Mesenchymal stem cell (in vitro differentiated cells and primary cell): Measurements from ENCODE around the gene BPHL.

Experiments used
- DNase-seq: peaks from one replicate; pipeline ENCODE4 v3.0.0-alpha.2; 2013
- H2AFZ ChIP-seq: one replicate; pipeline ENCODE4 v1.6.1; 2013; ENCODE audit warnings: low read depth, mild to moderate bottlenecking, control low read depth, inconsistent platforms, low read length, moderate library complexity
- H2AK5ac ChIP-seq: 2 replicates; pipeline ENCODE4 v1.6.1; 2013; ENCODE audit warnings: low read length, moderate library complexity, mild to moderate bottlenecking, inconsistent platforms; ENCODE audit not compliant: severe bottlenecking
- H2BK120ac ChIP-seq: one replicate; pipeline ENCODE4 v1.6.1; 2013; ENCODE audit warnings: low read depth, mild to moderate bottlenecking, inconsistent platforms, low read length, moderate library complexity
- H2BK12ac ChIP-seq, 2 experiments: one replicate each; pipeline ENCODE4 v1.6.1; 2013; ENCODE audit warnings: inconsistent platforms in 2 of 2, low read length in 2 of 2, mild to moderate bottlenecking in 2 of 2, moderate library complexity in 2 of 2, control low read depth in 1 of 2
- H2BK15ac ChIP-seq: one replicate; pipeline ENCODE4 v1.6.1; 2013; ENCODE audit warnings: mild to moderate bottlenecking, low read depth, inconsistent platforms; ENCODE audit not compliant: poor library complexity, severe bottlenecking
- H2BK5ac ChIP-seq: 2 replicates; pipeline ENCODE4 v1.6.1; 2013; ENCODE audit warnings: low read depth, mild to moderate bottlenecking, low read length, control low read depth, inconsistent platforms; ENCODE audit not compliant: poor library complexity, severe bottlenecking
- H3K14ac ChIP-seq, 2 experiments: one replicate each; pipeline ENCODE4 v1.6.1; 2013; ENCODE audit warnings: inconsistent platforms in 2 of 2, low read length in 2 of 2, control low read depth in 1 of 2, mild to moderate bottlenecking in 1 of 2, moderate library complexity in 1 of 2
- H3K18ac ChIP-seq, 2 experiments: one replicate each; pipeline ENCODE4 v1.6.1; 2013; ENCODE audit warnings: inconsistent platforms in 2 of 2, low read length in 2 of 2, control low read depth in 1 of 2, low read depth in 1 of 2, mild to moderate bottlenecking in 1 of 2
- H3K23ac ChIP-seq, 2 experiments: one replicate each; pipeline ENCODE4 v1.6.1; 2013; ENCODE audit warnings: inconsistent platforms in 2 of 2, low read length in 2 of 2, mild to moderate bottlenecking in 2 of 2, moderate library complexity in 2 of 2, control low read depth in 1 of 2
- H3K27ac ChIP-seq: 2 replicates; pipeline ENCODE4 v1.5.1; 2013; ENCODE audit warnings: mild to moderate bottlenecking, moderate library complexity, low read length, control low read depth, inconsistent platforms; ENCODE audit not compliant: poor library complexity, severe bottlenecking
- H3K27me3 ChIP-seq, 2 experiments: 2 replicates each; pipeline versions ENCODE4 v1.6.1 to v1.7.0; 2013; ENCODE audit warnings: low read length in 2 of 2, mild to moderate bottlenecking in 2 of 2, moderate library complexity in 2 of 2, control low read depth in 1 of 2, inconsistent platforms in 1 of 2; ENCODE audit not compliant: control insufficient read depth in 1 of 2, insufficient read depth in 1 of 2
- H3K36me3 ChIP-seq, 2 experiments: 2 replicates each; pipeline versions ENCODE4 v1.6.1 to v1.7.0; 2013; ENCODE audit warnings: low read length in 2 of 2, control low read depth in 1 of 2, inconsistent platforms in 1 of 2, low read depth in 1 of 2, mild to moderate bottlenecking in 1 of 2; ENCODE audit not compliant: insufficient read depth in 2 of 2, control insufficient read depth in 1 of 2
- H3K4ac ChIP-seq, 2 experiments: one replicate each; pipeline ENCODE4 v1.6.1; 2013; ENCODE audit warnings: inconsistent platforms in 2 of 2, low read length in 2 of 2, mild to moderate bottlenecking in 2 of 2, moderate library complexity in 2 of 2, control low read depth in 1 of 2, low read depth in 1 of 2
- H3K4me1 ChIP-seq: 2 replicates; pipeline ENCODE4 v1.6.1; 2013; ENCODE audit warnings: low read depth, low read length, control low read depth; ENCODE audit not compliant: control insufficient read depth, insufficient read depth
- H3K4me2 ChIP-seq: 2 replicates; pipeline ENCODE4 v1.6.1; 2013; ENCODE audit warnings: low read length, mild to moderate bottlenecking, inconsistent platforms; ENCODE audit not compliant: poor library complexity, severe bottlenecking
- H3K4me3 ChIP-seq, 2 experiments: 2 replicates each; pipeline versions ENCODE4 v1.5.1 to v1.7.0; 2013; ENCODE audit warnings: low read length in 2 of 2, mild to moderate bottlenecking in 2 of 2, control low read depth in 1 of 2, low read depth in 1 of 2; ENCODE audit not compliant: insufficient read depth in 1 of 2
- H3K79me1 ChIP-seq: replicated peaks from 2 replicates; pipeline ENCODE4 v1.6.1; 2013; ENCODE audit warnings: mild to moderate bottlenecking, control low read depth, low read length, inconsistent platforms; ENCODE audit not compliant: poor library complexity, severe bottlenecking
- H3K9ac ChIP-seq: 2 replicates; pipeline ENCODE4 v1.7.0; 2013; ENCODE audit warnings: mild to moderate bottlenecking, low read length, moderate library complexity
- H3K9me3 ChIP-seq: 2 replicates; pipeline ENCODE4 v1.7.0; 2013; ENCODE audit warnings: mild to moderate bottlenecking, low read length; ENCODE audit not compliant: control insufficient read depth
- H4K8ac ChIP-seq: one replicate; pipeline ENCODE4 v1.6.1; 2013; ENCODE audit warnings: inconsistent platforms, mild to moderate bottlenecking, low read length, moderate library complexity
- H4K91ac ChIP-seq: one replicate; pipeline ENCODE4 v1.6.1; 2013; ENCODE audit warnings: mild to moderate bottlenecking, low read length, inconsistent platforms
- WGBS: methylation state at CpG from one replicate; pipeline ENCODE4 v1.1.7; 2013; ENCODE audit warnings: mixed read lengths; 5-methylcytosine and 5-hydroxymethylcytosine counted together

The BPHL gene

GRCh38 chr6:3117912-3118352 is 579 bp upstream of the BPHL start:
- Histone ChIP-seq H3K14ac (no peak overlapping the region), H3K18ac (no peak overlapping the region), H2AK5ac (no peak overlapping the region), H3K23ac (no peak overlapping the region), H3K4me2 (peak overlapping the region; percentile 49), H2BK12ac (no peak overlapping the region), H3K4ac (no peak overlapping the region), H3K4me1 (peaks cover 2% of the 10 kb centered on the region), H3K27me3 (no peaks in the 10 kb centered on the region), H3K4me3 (peak overlapping the region; percentile 75 to 99), H4K91ac (no peak overlapping the region), H4K8ac (no peak overlapping the region), H3K9ac (peak overlapping the region; percentile 83), H2BK15ac (no peak overlapping the region), H2BK120ac (no peak overlapping the region), H3K9me3 (no peaks in the 10 kb centered on the region), H3K79me1 (peaks cover 30% of the 10 kb centered on the region), H2AFZ (peak overlapping the region; percentile 97), H3K27ac (peak overlapping the region; percentile 34), H2BK5ac (peak overlapping the region; percentile 96), H3K36me3 (peaks cover 21 to 28% of the 10 kb centered on the region in 2 experiments)
- DNase-seq = no peak
- WGBS = 17% methylated on average over 7 of the region's 8 CpGs

- peak overlapping the region in 1 of 2 experiments; percentile 42 for H2BK12ac ChIP-seq
- 20% methylated on average over 18 of the region's 19 CpGs for WGBS
- peak overlapping the region; percentile 75 to 99 for H3K4me3 ChIP-seq
- no peaks in the 10 kb centered on the region for H3K9me3 ChIP-seq
- H3K14ac ChIP-seq = peak overlapping the region in 1 of 2 experiments; percentile 99
- peak overlapping the region; percentile 96 for H4K8ac ChIP-seq
- no peak overlapping the region for H2BK15ac ChIP-seq
- H3K4ac ChIP-seq = peak overlapping the region; percentile 88 to 98
- peak overlapping the region; percentile 93 for H2AFZ ChIP-seq
- peak; percentile 65 for DNase-seq
- peaks cover 2% of the 10 kb centered on the region for H3K4me1 ChIP-seq
- no peaks in the 10 kb centered on the region for H3K27me3 ChIP-seq
- H3K9ac ChIP-seq = peak overlapping the region; percentile 83
- no peak overlapping the region for H2AK5ac ChIP-seq
- H3K79me1 ChIP-seq = peaks cover 21% of the 10 kb centered on the region
- H3K36me3 ChIP-seq = peaks cover 13 to 15% of the 10 kb centered on the region in 2 experiments
- peak overlapping the region; percentile 78 for H3K4me2 ChIP-seq
- H2BK5ac ChIP-seq = no peak overlapping the region
- no peak overlapping the region for H2BK120ac ChIP-seq
- H3K23ac ChIP-seq = peak overlapping the region in 1 of 2 experiments; percentile 86
- H3K27ac ChIP-seq = no peak overlapping the region
- H3K18ac ChIP-seq = peak overlapping the region; percentile 71 to 99
- H4K91ac ChIP-seq = peak overlapping the region; percentile 73
Measured at GRCh38 chr6:3119040-3119723, 671 bp downstream of the BPHL start.

DNA sequence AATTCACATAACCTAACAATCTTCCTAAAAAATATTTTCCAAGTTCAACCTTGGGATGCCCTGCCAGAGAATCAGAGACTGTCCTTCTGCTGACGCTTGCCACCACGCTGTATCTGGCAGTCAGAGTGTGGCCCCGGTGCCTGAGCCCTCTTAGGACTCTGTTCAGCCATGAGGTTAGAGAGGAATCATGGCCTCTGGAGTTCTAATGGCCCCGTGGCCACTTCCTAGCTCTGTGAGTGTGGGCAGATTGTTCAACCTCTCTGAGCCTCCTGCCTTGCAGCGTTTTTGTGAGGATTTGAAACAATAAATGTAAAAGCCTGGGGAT is 2.2 kb downstream of the BPHL start:
- Histone ChIP-seq H3K27ac (no peak overlapping the region), H2BK12ac (no peak overlapping the region), H3K9me3 (no peaks in the 10 kb centered on the region), H3K79me1 (peaks cover 10% of the 10 kb centered on the region), H4K8ac (no peak overlapping the region), H4K91ac (no peak overlapping the region), H3K4me2 (no peak overlapping the region), H3K27me3 (no peaks in the 10 kb centered on the region), H3K9ac (no peak overlapping the region), H2BK120ac (no peak overlapping the region), H2BK15ac (no peak overlapping the region), H3K4me3 (no peak overlapping the region), H3K23ac (no peak overlapping the region), H2BK5ac (no peak overlapping the region), H3K4me1 (peaks cover 2% of the 10 kb centered on the region), H2AFZ (no peak overlapping the region), H2AK5ac (no peak overlapping the region), H3K4ac (no peak overlapping the region), H3K36me3 (peaks cover 0 to 2% of the 10 kb centered on the region in 2 experiments), H3K18ac (no peak overlapping the region), H3K14ac (no peak overlapping the region)
- DNase-seq = no peak
- WGBS = 94% methylated on average over 4 of the region's 5 CpGs

DNA sequence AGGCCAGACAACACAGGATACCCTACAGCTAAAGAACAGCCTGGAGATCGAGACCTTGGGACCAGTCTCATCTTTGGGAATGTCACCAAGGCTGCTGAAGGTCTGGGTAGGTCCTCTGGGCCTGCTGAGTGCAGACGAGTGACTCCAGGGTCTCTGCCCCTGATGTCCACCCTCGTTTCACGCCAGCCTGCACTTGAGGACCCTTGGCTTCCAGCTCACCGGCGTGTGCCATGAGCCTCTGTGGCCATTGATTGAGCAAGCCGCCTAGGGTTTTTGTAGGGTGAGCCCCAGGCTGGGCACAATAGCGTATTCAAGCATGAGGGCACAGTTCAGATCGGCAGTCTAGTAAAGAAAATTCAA is 4.3 kb downstream of the BPHL start:
- no peak overlapping the region for H2BK5ac ChIP-seq
- H3K4me2 ChIP-seq = no peak overlapping the region
- no peak overlapping the region for H3K23ac ChIP-seq
- no peak overlapping the region for H2AFZ ChIP-seq
- no peak overlapping the region for H3K14ac ChIP-seq
- H3K9ac ChIP-seq = no peak overlapping the region
- no peaks in the 10 kb centered on the region for H3K9me3 ChIP-seq
- no peak overlapping the region for H3K4ac ChIP-seq
- H2BK120ac ChIP-seq = no peak overlapping the region
- 96% methylated on average over 9 of the region's 9 CpGs for WGBS
- no peak overlapping the region for H3K4me3 ChIP-seq
- H2AK5ac ChIP-seq = no peak overlapping the region
- H3K36me3 ChIP-seq = peaks cover 0 to 2% of the 10 kb centered on the region in 2 experiments
- H3K27ac ChIP-seq = no peak overlapping the region
- H3K79me1 ChIP-seq = peaks cover 10% of the 10 kb centered on the region
- no peak overlapping the region for H3K18ac ChIP-seq
- no peak overlapping the region for H4K91ac ChIP-seq
- no peak overlapping the region for H2BK12ac ChIP-seq
- H3K4me1 ChIP-seq = peaks cover 4% of the 10 kb centered on the region
- DNase-seq = no peak
- H4K8ac ChIP-seq = no peak overlapping the region
- no peaks in the 10 kb centered on the region for H3K27me3 ChIP-seq
- H2BK15ac ChIP-seq = no peak overlapping the region
